Colonic mucosa (tissue), 4 donors: ENCODE data around the gene GCSAM. TPM values are rescaled to one million over a fixed set of nuclear protein-coding genes. Genes with fewer than 3 reads are reported as not detected.

Experiments
- DNase-seq: peaks from one replicate; pipeline ENCODE4 v3.0.0-alpha.2; 2020
- H3K27ac ChIP-seq: fragments of 200-600 bp; one replicate; pipeline ENCODE4 v1.8.0; 2021
- H3K27me3 ChIP-seq: fragments of 200-600 bp; one replicate; pipeline ENCODE4 v1.8.0; 2021
- H3K36me3 ChIP-seq: fragments of 200-600 bp; one replicate; pipeline ENCODE4 v1.8.0; 2021
- H3K4me1 ChIP-seq: fragments of 200-600 bp; one replicate; pipeline ENCODE4 v1.8.0; 2021; ENCODE audit warnings: mild to moderate bottlenecking
- H3K4me3 ChIP-seq: fragments of 200-600 bp; one replicate; pipeline ENCODE4 v1.8.0; 2021
- H3K9ac ChIP-seq, 2 donors: one replicate each; pipeline ENCODE4 v1.7.0; 2013; ENCODE audit warnings: control low read depth in 2 of 2, low read depth in 2 of 2, low read length in 2 of 2
- H3K9me3 ChIP-seq: fragments of 200-600 bp; one replicate; pipeline ENCODE4 v1.8.0; 2021
- CTCF ChIP-seq: fragments of 200-600 bp; IDR thresholded peaks from one replicate; pipeline ENCODE4 v1.8.0; 2022; ENCODE audit warnings: antibody characterized with exemption, mild to moderate bottlenecking
- intact Hi-C: fragments of 100-400 bp; cut with DNase I; formaldehyde crosslinking; loops from one replicate; pipeline ENCODE4 v1.14.1; 2022
- total RNA-seq, 2 donors: library from RNA; stranded (reverse); fragmentation: NEBNext Ultra II Directional in 1 of 2; extraction: Animal tissue kit (Norgen Biotek cat#: 25700) in 1 of 2; gene quantifications; one replicate each; pipeline ENCODE4 v1.2.1, GENCODE V29; 2021
- donor health status: healthy.
- donor health status: DM: no; HTN: no; CAD: no.
- donor health status: DM: no; HTN: no; CAD: no.

The GCSAM gene
- total RNA-seq, 2 donors from 2014 or later = 0.16 to 0.17 TPM

GRCh38 chr3:112124907-112125607 is 8.0 kb downstream of the GCSAM start:
- H3K4me3 ChIP-seq = no peak overlapping the region
- H3K9ac ChIP-seq = no peak overlapping the region
- H3K27me3 ChIP-seq = no peaks in the 10 kb centered on the region
- H3K4me1 ChIP-seq = no peaks in the 10 kb centered on the region
- no peak for DNase-seq
- no peaks in the 10 kb centered on the region for H3K36me3 ChIP-seq
- no peak for TF ChIP-seq CTCF
- intact Hi-C loops = loop anchor here (5.0 kb wide), 1 partner anchor 402 kb away; no protein-coding TSS in a partner anchor
- no peak overlapping the region for H3K27ac ChIP-seq
- no peaks in the 10 kb centered on the region for H3K9me3 ChIP-seq

GRCh38 chr3:112123548-112123947 is 9.5 kb downstream of the GCSAM start:
- DNase-seq = no peak
- H3K36me3 ChIP-seq = no peaks in the 10 kb centered on the region
- H3K9ac ChIP-seq = no peak overlapping the region
- no peaks in the 10 kb centered on the region for H3K9me3 ChIP-seq
- H3K4me1 ChIP-seq = no peaks in the 10 kb centered on the region
- no peak overlapping the region for H3K27ac ChIP-seq
- no peak for TF ChIP-seq CTCF
- intact Hi-C loops = no loop called here
- H3K27me3 ChIP-seq = no peaks in the 10 kb centered on the region
- H3K4me3 ChIP-seq = no peak overlapping the region

GRCh38 chr3:112122870-112123269 is 10.2 kb downstream of the GCSAM start:
- no peak overlapping the region for H3K9ac ChIP-seq
- H3K9me3 ChIP-seq = no peaks in the 10 kb centered on the region
- no peak for TF ChIP-seq CTCF
- no peak overlapping the region for H3K27ac ChIP-seq
- no peak overlapping the region for H3K4me3 ChIP-seq
- H3K36me3 ChIP-seq = no peaks in the 10 kb centered on the region
- intact Hi-C loops = no loop called here
- no peak for DNase-seq
- no peaks in the 10 kb centered on the region for H3K27me3 ChIP-seq
- H3K4me1 ChIP-seq = no peaks in the 10 kb centered on the region

DNA sequence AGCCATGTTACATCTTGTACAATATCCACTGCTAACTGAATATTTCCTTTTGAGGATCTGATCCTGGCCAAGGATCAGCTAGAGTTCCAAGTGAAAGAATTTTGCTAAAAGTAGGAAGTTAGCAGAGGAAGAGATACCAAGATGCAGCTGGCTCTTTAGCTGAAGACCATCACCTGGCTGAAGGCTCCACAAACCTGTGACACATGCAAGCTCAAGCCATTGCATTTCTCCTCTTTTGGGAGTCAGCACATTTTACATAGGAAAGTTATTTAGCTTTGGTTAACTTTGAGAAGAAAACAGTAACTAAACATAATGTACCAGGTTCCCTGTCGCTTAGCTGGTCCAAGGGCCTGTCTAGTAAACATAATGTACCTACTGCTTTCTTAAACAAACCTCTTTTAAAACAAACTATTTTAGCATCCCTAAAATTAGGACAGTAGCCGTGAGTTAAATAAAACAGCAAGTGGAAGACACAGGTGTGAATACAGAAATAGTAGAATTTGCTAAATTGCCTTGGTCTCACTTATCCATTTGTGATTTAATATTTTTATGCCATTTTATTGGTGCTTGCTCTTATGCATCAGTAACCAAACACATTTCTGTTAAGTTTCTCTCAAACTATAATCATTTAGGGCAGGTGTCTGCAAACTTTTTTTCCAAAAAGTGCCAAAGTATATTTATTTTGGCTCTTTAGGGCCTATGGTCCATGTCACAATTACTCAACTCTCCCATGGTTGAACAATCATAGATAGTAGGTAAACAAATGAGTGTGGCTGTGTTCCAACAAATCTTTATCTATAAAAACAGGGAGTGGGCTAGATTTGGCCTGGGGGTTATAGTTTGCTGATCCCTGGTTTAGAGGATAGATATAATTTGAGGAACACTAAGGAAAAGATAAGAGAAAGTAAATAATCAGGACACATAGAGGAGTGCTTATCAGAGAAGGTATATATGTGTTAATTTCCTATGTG is 11.2 kb downstream of the GCSAM start:
- Histone ChIP-seq H3K9me3 (no peaks in the 10 kb centered on the region), H3K27ac (no peak overlapping the region), H3K27me3 (no peaks in the 10 kb centered on the region), H3K9ac (no peak overlapping the region), H3K4me1 (no peaks in the 10 kb centered on the region), H3K36me3 (no peaks in the 10 kb centered on the region), H3K4me3 (no peak overlapping the region)
- intact Hi-C loops = no loop called here
- no peak for DNase-seq
- TF ChIP-seq CTCF = no peak

- no peak overlapping the region for H3K9ac ChIP-seq
- no peak for DNase-seq
- H3K27me3 ChIP-seq = no peaks in the 10 kb centered on the region
- no peaks in the 10 kb centered on the region for H3K9me3 ChIP-seq
- H3K4me1 ChIP-seq = no peaks in the 10 kb centered on the region
- TF ChIP-seq CTCF = no peak
- H3K36me3 ChIP-seq = no peaks in the 10 kb centered on the region
- H3K4me3 ChIP-seq = no peak overlapping the region
- H3K27ac ChIP-seq = no peak overlapping the region
- intact Hi-C loops = no loop called here
Observed at GRCh38 chr3:112119962-112120836, 12.8 kb downstream of the GCSAM start.
